K562 (cell line): ENCODE data around the gene HADHB. TPM values are rescaled to one million over a fixed set of nuclear protein-coding genes. Genes with fewer than 3 reads are reported as not detected.

ENCODE experiments used
- C11orf30 ChIP-seq: fragments of 450-650 bp; IDR thresholded peaks from 2 replicates; pipeline ENCODE4 v1.6.1; 2016; ENCODE audit warnings: low read depth, mild to moderate bottlenecking
- EWSR1 ChIP-seq: fragments of 450-650 bp; IDR thresholded peaks from 2 replicates; pipeline ENCODE4 v1.6.1; 2018; ENCODE audit warnings: borderline replicate concordance, mild to moderate bottlenecking, low read depth, moderate library complexity; ENCODE audit not compliant: partially characterized antibody
- KDM4B ChIP-seq, 2 experiments: fragments of 450-650 bp in 1 of 2; sonication (generic) in 1 of 2; IDR thresholded peaks; 2 replicates each; pipeline ENCODE4 v1.6.1; 2016 to 2017; ENCODE audit warnings: borderline replicate concordance in 2 of 2, antibody characterized with exemption in 1 of 2, low read depth in 1 of 2, mild to moderate bottlenecking in 1 of 2
- MBD1 ChIP-seq: fragments of 250-450 bp; sonication (Bioruptor Pico); IDR thresholded peaks from 2 replicates; pipeline ENCODE4 v1.8.0; 2022; ENCODE audit warnings: inconsistent platforms
- NCOA2 ChIP-seq, 2 experiments: fragments of 450-650 bp; IDR thresholded peaks; 2 replicates each; pipeline ENCODE4 v1.6.1; 2018; ENCODE audit warnings: mild to moderate bottlenecking in 2 of 2, moderate library complexity in 1 of 2; ENCODE audit not compliant: partially characterized antibody in 2 of 2
- NR2C1 ChIP-seq, 2 experiments: fragments of 450-650 bp; IDR thresholded peaks; 2 replicates each; pipeline ENCODE4 v1.6.1; 2017; ENCODE audit warnings: mild to moderate bottlenecking in 2 of 2, antibody characterized with exemption in 1 of 2, inconsistent platforms in 1 of 2, missing compliant biosample characterization in 1 of 2, missing genetic modification characterization in 1 of 2
- NUFIP1 ChIP-seq: fragments of 450-650 bp; IDR thresholded peaks from 2 replicates; pipeline ENCODE4 v1.6.1; 2018; ENCODE audit not compliant: partially characterized antibody
- RFX5 ChIP-seq: IDR thresholded peaks from 2 replicates; pipeline ENCODE4 v1.6.1; 2011; ENCODE audit warnings: low read depth, mild to moderate bottlenecking, improper control_type of control experiment, low read length
- SMARCE1 ChIP-seq: fragments of 450-650 bp; IDR thresholded peaks from 2 replicates; pipeline ENCODE4 v1.7.1; 2016; ENCODE audit warnings: mild to moderate bottlenecking
- SP2 ChIP-seq: IDR thresholded peaks from 2 replicates; pipeline ENCODE4 v1.6.1; 2011; ENCODE audit warnings: mild to moderate bottlenecking, low read depth, low read length, moderate library complexity; ENCODE audit not compliant: poor library complexity, severe bottlenecking; ENCODE audit errors: extremely low read depth
- SRF ChIP-seq, 2 experiments: fragments of 250-450, 450-650 bp in 1 of 2; sonication (Bioruptor Pico) in 1 of 2; sonication (generic) in 1 of 2; formaldehyde crosslinking; IDR thresholded peaks; 2 replicates each; pipeline versions ENCODE4 v1.5.0 to v1.5.1; 2020 to 2022; ENCODE audit warnings: mild to moderate bottlenecking in 1 of 2, missing genetic modification reagents in 1 of 2
- TAF1 ChIP-seq: IDR thresholded peaks from 2 replicates; pipeline ENCODE4 v1.6.1; 2011; ENCODE audit warnings: mild to moderate bottlenecking, low read length, moderate library complexity; ENCODE audit not compliant: insufficient read depth, control insufficient read depth, severe bottlenecking; ENCODE audit errors: extremely low read depth
- ZKSCAN1 ChIP-seq: fragments of 150-350 bp; IDR thresholded peaks from 2 replicates; pipeline ENCODE4 v1.6.1; 2016; ENCODE audit warnings: low read depth, low read length
- ZNF324 ChIP-seq: fragments of 250-450 bp; sonication (Bioruptor Pico); IDR thresholded peaks from 2 replicates; pipeline ENCODE4 v1.4.0; 2020; ENCODE audit warnings: mild to moderate bottlenecking
- ZNF395 ChIP-seq: fragments of 200-800 bp; sonication (Bioruptor generic); IDR thresholded peaks from 2 replicates; pipeline ENCODE4 v1.6.1; 2017; ENCODE audit warnings: missing genetic modification characterization, missing compliant biosample characterization
- ZNF740 ChIP-seq, 3 experiments: fragments of 200-800 bp in 1 of 3; sonication (Bioruptor generic) in 1 of 3; sonication (generic) in 1 of 3; formaldehyde crosslinking in 1 of 3; IDR thresholded peaks; 2 replicates each; pipeline versions ENCODE4 v1.6.1 to v1.8.0; 2016 to 2022; ENCODE audit warnings: mild to moderate bottlenecking in 2 of 3, missing compliant biosample characterization in 2 of 3, missing genetic modification characterization in 2 of 3, missing genetic modification reagents in 1 of 3
- ZNF764 ChIP-seq: fragments of 250-450 bp; sonication (Bioruptor Pico); IDR thresholded peaks from 2 replicates; pipeline ENCODE4 v1.4.0; 2020; ENCODE audit warnings: low read depth, mild to moderate bottlenecking, moderate library complexity
- polyA plus RNA-seq, 8 experiments: library from polyadenylated mRNA; depleted of rRNA in 4 of 8; stranded (reverse) in 5 of 8; unstranded in 3 of 8; fragments of >200 nt; fragmentation: Nextera tagmentation in 2 of 8; fragmentation: Illumina TruSeq in 1 of 8; extraction: Ambion mirVana in 2 of 8; extraction: Trizol in 1 of 8; gene quantifications; 2 replicates each; pipeline versions ENCODE4 v1.2.1 to v1.2.3, GENCODE V29; 2011 to 2014; ENCODE audit warnings: inconsistent platforms in 1 of 8, missing spikeins in 1 of 8
- total RNA-seq, 7 experiments: library from RNA; depleted of rRNA in 6 of 7; stranded (reverse); fragments of >200 nt in 6 of 7; fragmentation: Illumina TruSeq in 2 of 7; extraction: Trizol in 2 of 7; gene quantifications; 2 replicates each; pipeline versions ENCODE4 v1.2.1 to v1.2.3, GENCODE V29; 2011 to 2021; ENCODE audit warnings: low replicate concordance in 1 of 7
- TF ChIP-seq, protein P1 (sequence below): fragments of 450-650 bp; IDR thresholded peaks from 2 replicates; pipeline ENCODE4 v1.7.1; 2018; ENCODE audit warnings: mild to moderate bottlenecking, low read depth; ENCODE audit not compliant: partially characterized antibody
- TF ChIP-seq, protein P2 (sequence below), 2 experiments: fragments of 450-650 bp in 1 of 2; sonication (generic) in 1 of 2; formaldehyde crosslinking in 1 of 2; IDR thresholded peaks in 1 of 2; conservative IDR thresholded peaks in 1 of 2; 2 replicates each; pipeline versions ENCODE4 v1.6.1 to v1.8.1; 2016 to 2023; ENCODE audit warnings: mild to moderate bottlenecking in 2 of 2, moderate library complexity in 2 of 2, inconsistent platforms in 1 of 2, missing genetic modification reagents in 1 of 2

The HADHB gene
- total and polyA plus RNA-seq, 9 of the 15 experiments (the other 6 are each of a cell fraction or from before 2014, with no cell fraction given): 67.3 to 199 (median 100) TPM

DNA sequence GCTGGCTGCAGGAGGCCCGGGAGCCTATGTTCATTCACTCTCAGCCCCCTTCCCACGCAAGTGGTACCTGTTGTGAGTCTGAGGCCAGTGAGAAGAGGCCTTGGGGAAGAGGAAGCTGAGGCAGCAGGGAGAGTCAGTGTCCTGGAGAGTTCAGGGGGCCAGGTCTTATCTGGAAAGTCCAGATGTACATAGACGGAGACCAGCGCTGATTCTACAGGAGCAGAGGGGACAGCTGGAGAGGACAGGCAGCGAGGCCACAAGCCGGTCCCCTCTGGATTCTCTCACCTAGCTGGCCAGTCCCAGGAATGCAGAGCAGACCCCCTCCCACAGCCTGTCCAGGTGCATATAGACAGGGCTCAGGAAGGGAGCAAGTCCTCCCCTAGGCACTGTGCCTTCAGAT is 72.1 kb downstream of the HADHB start (continued):
- TF ChIP-seq SRF (CRISPR knock-in tag; IDR thresholded peaks at IDR 0.05) (no peak), MBD1 (CRISPR knock-in tag) (no peak), NUFIP1 (no peak), ZNF740 (CRISPR knock-in tag; IDR thresholded peaks at IDR 0.05) (no peak), ZNF740 (tag; IDR thresholded peaks at IDR 0.05) (no peak), C11orf30 (no peak), ZNF764 (CRISPR knock-in tag) (no peak), EWSR1 (no peak), SMARCE1 (peak; percentile 79; the same call in 1 of the 2 replicates), KDM4B (IDR thresholded peaks at IDR 0.05; ENCODE audit: borderline replicate concordance in 2 of 2, low read depth in 1 of 2) (no peak), ZNF324 (CRISPR knock-in tag) (no peak), TAF1 (no peak), NCOA2 (IDR thresholded peaks at IDR 0.05; ENCODE audit: partially characterized antibody in 2 of 2) (no peak), ZNF395 (CRISPR knock-in tag) (no peak), NR2C1 (IDR thresholded peaks at IDR 0.05) (no peak), NR2C1 (tag; IDR thresholded peaks at IDR 0.05) (no peak), ZKSCAN1 (no peak), RFX5 (no peak), SP2 (no peak)
- TF ChIP-seq, protein P1, sequence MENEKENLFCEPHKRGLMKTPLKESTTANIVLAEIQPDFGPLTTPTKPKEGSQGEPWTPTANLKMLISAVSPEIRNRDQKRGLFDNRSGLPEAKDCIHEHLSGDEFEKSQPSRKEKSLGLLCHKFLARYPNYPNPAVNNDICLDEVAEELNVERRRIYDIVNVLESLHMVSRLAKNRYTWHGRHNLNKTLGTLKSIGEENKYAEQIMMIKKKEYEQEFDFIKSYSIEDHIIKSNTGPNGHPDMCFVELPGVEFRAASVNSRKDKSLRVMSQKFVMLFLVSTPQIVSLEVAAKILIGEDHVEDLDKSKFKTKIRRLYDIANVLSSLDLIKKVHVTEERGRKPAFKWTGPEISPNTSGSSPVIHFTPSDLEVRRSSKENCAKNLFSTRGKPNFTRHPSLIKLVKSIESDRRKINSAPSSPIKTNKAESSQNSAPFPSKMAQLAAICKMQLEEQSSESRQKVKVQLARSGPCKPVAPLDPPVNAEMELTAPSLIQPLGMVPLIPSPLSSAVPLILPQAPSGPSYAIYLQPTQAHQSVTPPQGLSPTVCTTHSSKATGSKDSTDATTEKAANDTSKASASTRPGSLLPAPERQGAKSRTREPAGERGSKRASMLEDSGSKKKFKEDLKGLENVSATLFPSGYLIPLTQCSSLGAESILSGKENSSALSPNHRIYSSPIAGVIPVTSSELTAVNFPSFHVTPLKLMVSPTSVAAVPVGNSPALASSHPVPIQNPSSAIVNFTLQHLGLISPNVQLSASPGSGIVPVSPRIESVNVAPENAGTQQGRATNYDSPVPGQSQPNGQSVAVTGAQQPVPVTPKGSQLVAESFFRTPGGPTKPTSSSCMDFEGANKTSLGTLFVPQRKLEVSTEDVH: no peak
- TF ChIP-seq, protein P2, sequence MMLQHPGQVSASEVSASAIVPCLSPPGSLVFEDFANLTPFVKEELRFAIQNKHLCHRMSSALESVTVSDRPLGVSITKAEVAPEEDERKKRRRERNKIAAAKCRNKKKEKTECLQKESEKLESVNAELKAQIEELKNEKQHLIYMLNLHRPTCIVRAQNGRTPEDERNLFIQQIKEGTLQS (IDR thresholded peaks at IDR 0.05): no peak
- TF ChIP-seq, protein P2 (CRISPR knock-in tag; conservative IDR thresholded peaks at IDR 0.05): no peak
